AG04450 (cell line): ENCODE results near the gene TNFRSF1B. TPM values are rescaled to one million over a fixed set of nuclear protein-coding genes. Genes with fewer than 3 reads are reported as not detected.
A peak's percentile ranks its signal among the peaks of the same experiment; 100 is the strongest.

ENCODE experiments used
- CTCF ChIA-PET: fragments of 300-600, 350-600 bp; formaldehyde crosslinking; extraction: SDS; loops from one replicate; lab custom pipeline; 2022; ENCODE audit warnings: antibody characterized with exemption, inconsistent platforms; lab: Charles Lee
- POLR2A ChIA-PET: fragments of 350-600 bp; formaldehyde crosslinking; extraction: SDS; loops from one replicate; lab custom pipeline; 2021; ENCODE audit warnings: antibody characterized with exemption, inconsistent platforms; lab: Yijun Ruan, JAX
- DNase-seq: peaks from one replicate; pipeline ENCODE4 v3.0.0-alpha.2; 2011; ENCODE audit warnings: low read depth, low spot score
- H3K27ac ChIP-seq: one replicate; pipeline ENCODE4 v1.5.1; 2012; ENCODE audit warnings: low read depth, low read length, control low read depth
- H3K27me3 ChIP-seq: one replicate; pipeline ENCODE4 v1.6.0; 2012; ENCODE audit warnings: low read length; ENCODE audit not compliant: control insufficient read depth, insufficient read depth
- H3K4me3 ChIP-seq: 2 replicates; pipeline ENCODE4 v1.5.1; 2011; ENCODE audit warnings: mild to moderate bottlenecking, low read depth, low read length, control low read depth
- H3K9me3 ChIP-seq: 2 replicates; pipeline ENCODE4 v1.5.1; 2012; ENCODE audit warnings: low read length; ENCODE audit not compliant: control insufficient read depth, insufficient read depth
- CTCF ChIP-seq: IDR thresholded peaks from 2 replicates; pipeline ENCODE4 v1.5.1; 2011; ENCODE audit warnings: low read depth, low read length, control low read depth, inconsistent platforms
- polyA plus RNA-seq: library from polyadenylated mRNA; depleted of rRNA; stranded (reverse); fragments of >200 nt; gene quantifications from 2 replicates; pipeline ENCODE4 v1.2.3, GENCODE V29; 2011

TNFRSF1B gene
- polyA plus RNA-seq, 1 experiment: 5.9 TPM

GRCh38 chr1:12161324-12161661, 5.5 kb upstream of the TNFRSF1B start:
- no peak for TF ChIP-seq CTCF
- peak overlapping the region; percentile 11 for H3K27ac ChIP-seq
- ChIA-PET CTCF (interaction anchor here (1.5 kb wide), 2 partner anchors 36 to 47 kb away, joined by 3 to 10 read pairs; no protein-coding TSS in a partner anchor), POLR2A (interaction anchor here (0.6 to 1.3 kb wide), 2 partner anchors 8 to 37 kb away, joined by 5 to 6 read pairs; no protein-coding TSS in a partner anchor)
- no peaks in the 10 kb centered on the region for H3K9me3 ChIP-seq
- H3K4me3 ChIP-seq: no peak overlapping the region
- H3K27me3 ChIP-seq: no peaks in the 10 kb centered on the region
- DNase-seq: no peak

GRCh38 chr1:12161662-12162458, 4.9 kb upstream of the TNFRSF1B start:
- Histone ChIP-seq H3K27ac (peak overlapping the region; percentile 11), H3K9me3 (no peaks in the 10 kb centered on the region), H3K27me3 (no peaks in the 10 kb centered on the region), H3K4me3 (no peak overlapping the region)
- ChIA-PET POLR2A (interaction anchor here (0.6 to 1.3 kb wide), 3 partner anchors 9 to 37 kb away, joined by 3 to 6 read pairs (median 5); no protein-coding TSS in a partner anchor), CTCF (interaction anchor here (1.5 kb wide), 2 partner anchors 37 to 47 kb away, joined by 3 to 10 read pairs; no protein-coding TSS in a partner anchor)
- DNase-seq: peak; percentile 42
- TF ChIP-seq CTCF: no peak

GRCh38 chr1:12162459-12163137, 4.2 kb upstream of the TNFRSF1B start:
- Histone ChIP-seq H3K9me3 (no peaks in the 10 kb centered on the region; the same call in 1 of the 2 replicates), H3K27me3 (peaks cover 5% of the 10 kb centered on the region), H3K4me3 (no peak overlapping the region), H3K27ac (no peak overlapping the region)
- no peak for TF ChIP-seq CTCF
- no peak for DNase-seq
- CTCF ChIA-PET: interaction anchor here (1.5 kb wide), 2 partner anchors 37 to 46 kb away, joined by 3 to 10 read pairs; no protein-coding TSS in a partner anchor
- POLR2A ChIA-PET: interaction anchor here (1.1 to 1.3 kb wide), 2 partner anchors 9 to 19 kb away, joined by 3 to 6 read pairs; no protein-coding TSS in a partner anchor

GRCh38 chr1:12163210-12163609, 3.6 kb upstream of the TNFRSF1B start:
- H3K9me3 ChIP-seq: no peaks in the 10 kb centered on the region; the same call in 1 of the 2 replicates
- POLR2A ChIA-PET: no interaction called here
- TF ChIP-seq CTCF: no peak
- DNase-seq: no peak
- CTCF ChIA-PET: no interaction called here
- H3K4me3 ChIP-seq: no peak overlapping the region
- no peak overlapping the region for H3K27ac ChIP-seq
- H3K27me3 ChIP-seq: peaks cover 5% of the 10 kb centered on the region
